ENCODE data around the gene ZBTB8OS.

Gene ZBTB8OS

DNA sequence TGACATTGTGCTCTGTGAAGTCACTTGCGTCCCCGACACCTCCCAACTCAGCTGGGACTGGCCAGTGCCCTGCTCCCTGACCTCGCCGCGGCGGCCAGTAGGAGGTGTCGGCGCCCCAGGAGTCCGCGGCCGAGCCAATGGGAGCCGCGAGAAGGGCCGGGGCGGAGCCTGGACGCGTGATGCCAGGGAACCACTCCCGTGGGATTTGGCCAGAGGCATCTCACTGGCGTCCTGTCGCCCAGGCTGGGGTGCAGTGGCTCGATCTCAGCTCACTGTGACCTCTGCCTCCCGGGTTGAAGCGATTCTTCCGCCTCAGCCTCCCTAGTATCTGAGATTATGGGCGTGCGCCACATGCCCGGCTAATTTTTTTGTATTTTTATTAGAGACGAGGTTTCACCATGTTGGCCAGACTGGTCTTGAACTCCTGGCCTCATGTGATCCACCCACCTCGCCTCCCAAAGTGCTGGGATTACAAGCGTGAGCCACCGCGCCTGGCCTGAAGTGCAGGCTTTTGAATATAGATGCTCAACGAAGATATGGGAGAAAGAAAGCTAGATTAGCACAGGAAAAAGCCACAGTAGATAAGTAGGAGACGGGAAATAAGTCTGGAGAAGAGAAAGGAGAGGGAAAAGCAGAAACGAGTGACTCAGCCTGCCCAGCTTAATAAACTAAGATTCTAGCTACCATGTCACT, 38.0 kb downstream of the ZBTB8OS start:
- no peak for TF ChIP-seq EZH2phosphoT487 (IDR thresholded peaks at IDR 0.05; ENCODE audit: low read depth)
- TF ChIP-seq, protein P1, sequence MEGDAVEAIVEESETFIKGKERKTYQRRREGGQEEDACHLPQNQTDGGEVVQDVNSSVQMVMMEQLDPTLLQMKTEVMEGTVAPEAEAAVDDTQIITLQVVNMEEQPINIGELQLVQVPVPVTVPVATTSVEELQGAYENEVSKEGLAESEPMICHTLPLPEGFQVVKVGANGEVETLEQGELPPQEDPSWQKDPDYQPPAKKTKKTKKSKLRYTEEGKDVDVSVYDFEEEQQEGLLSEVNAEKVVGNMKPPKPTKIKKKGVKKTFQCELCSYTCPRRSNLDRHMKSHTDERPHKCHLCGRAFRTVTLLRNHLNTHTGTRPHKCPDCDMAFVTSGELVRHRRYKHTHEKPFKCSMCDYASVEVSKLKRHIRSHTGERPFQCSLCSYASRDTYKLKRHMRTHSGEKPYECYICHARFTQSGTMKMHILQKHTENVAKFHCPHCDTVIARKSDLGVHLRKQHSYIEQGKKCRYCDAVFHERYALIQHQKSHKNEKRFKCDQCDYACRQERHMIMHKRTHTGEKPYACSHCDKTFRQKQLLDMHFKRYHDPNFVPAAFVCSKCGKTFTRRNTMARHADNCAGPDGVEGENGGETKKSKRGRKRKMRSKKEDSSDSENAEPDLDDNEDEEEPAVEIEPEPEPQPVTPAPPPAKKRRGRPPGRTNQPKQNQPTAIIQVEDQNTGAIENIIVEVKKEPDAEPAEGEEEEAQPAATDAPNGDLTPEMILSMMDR (IDR thresholded peaks at IDR 0.05; ENCODE audit: low read depth, low read length), result no peak
- Histone ChIP-seq H2AFZ (ENCODE audit: low read depth, low read length) (no peak overlapping the region), H3K27me3 (ENCODE audit: low read depth, low read length) (no peaks in the 10 kb centered on the region), H3K36me3 (replicated peaks; ENCODE audit: low read depth, low read length) (no peaks in the 10 kb centered on the region), H3K4me2 (ENCODE audit: low read length) (no peak overlapping the region), H3K4me1 (ENCODE audit: low read length) (peaks cover 16% of the 10 kb centered on the region), H3K9ac (ENCODE audit: low read length) (no peak overlapping the region), H3K27ac (ENCODE audit: low read length) (no peak overlapping the region), H3K4me3 (ENCODE audit: low read length) (no peak overlapping the region), H3K9me3 (ENCODE audit: insufficient read depth, low read length) (no peaks in the 10 kb centered on the region), H4K20me1 (ENCODE audit: insufficient read depth, low read length) (no peaks in the 10 kb centered on the region), H3K79me2 (ENCODE audit: low read length) (no peaks in the 10 kb centered on the region)

- H3K9ac ChIP-seq (ENCODE audit: low read length), result no peak overlapping the region
- H3K27ac ChIP-seq (ENCODE audit: low read length), result no peak overlapping the region
- H4K20me1 ChIP-seq (ENCODE audit: insufficient read depth, low read length), result no peaks in the 10 kb centered on the region
- no peak overlapping the region for H3K4me3 ChIP-seq (ENCODE audit: low read length)
- H3K9me3 ChIP-seq (ENCODE audit: insufficient read depth, low read length), result no peaks in the 10 kb centered on the region
- H2AFZ ChIP-seq (ENCODE audit: low read depth, low read length), result no peak overlapping the region
- H3K4me1 ChIP-seq (ENCODE audit: low read length), result peaks cover 18% of the 10 kb centered on the region
- H3K27me3 ChIP-seq (ENCODE audit: low read depth, low read length), result no peaks in the 10 kb centered on the region
- no peaks in the 10 kb centered on the region for H3K36me3 ChIP-seq (replicated peaks; ENCODE audit: low read depth, low read length)
- no peaks in the 10 kb centered on the region for H3K79me2 ChIP-seq (ENCODE audit: low read length)
- TF ChIP-seq, protein P1 (IDR thresholded peaks at IDR 0.05; ENCODE audit: low read depth, low read length), result no peak
- H3K4me2 ChIP-seq (ENCODE audit: low read length), result no peak overlapping the region
These were observed 38.5 kb downstream of the ZBTB8OS start for GRCh38 chr1:32611859-32612188.

- Histone ChIP-seq H3K4me3 (ENCODE audit: low read length) (no peak overlapping the region), H3K36me3 (replicated peaks; ENCODE audit: low read depth, low read length) (no peaks in the 10 kb centered on the region), H3K27ac (ENCODE audit: low read length) (no peak overlapping the region), H3K4me2 (ENCODE audit: low read length) (no peak overlapping the region; the same call in 1 of the 2 replicates), H2AFZ (ENCODE audit: low read depth, low read length) (no peak overlapping the region), H3K9ac (ENCODE audit: low read length) (no peak overlapping the region), H3K79me2 (ENCODE audit: low read length) (no peaks in the 10 kb centered on the region), H3K9me3 (ENCODE audit: insufficient read depth, low read length) (no peaks in the 10 kb centered on the region), H3K27me3 (ENCODE audit: low read depth, low read length) (no peaks in the 10 kb centered on the region), H4K20me1 (ENCODE audit: insufficient read depth, low read length) (no peaks in the 10 kb centered on the region), H3K4me1 (ENCODE audit: low read length) (peaks cover 21% of the 10 kb centered on the region)
- TF ChIP-seq EZH2phosphoT487 (IDR thresholded peaks at IDR 0.05; ENCODE audit: low read depth), result no peak
- TF ChIP-seq, protein P1 (IDR thresholded peaks at IDR 0.05; ENCODE audit: low read depth, low read length), result no peak
These were observed 41.2 kb downstream of the ZBTB8OS start for GRCh38 chr1:32609180-32609579.

DNA sequence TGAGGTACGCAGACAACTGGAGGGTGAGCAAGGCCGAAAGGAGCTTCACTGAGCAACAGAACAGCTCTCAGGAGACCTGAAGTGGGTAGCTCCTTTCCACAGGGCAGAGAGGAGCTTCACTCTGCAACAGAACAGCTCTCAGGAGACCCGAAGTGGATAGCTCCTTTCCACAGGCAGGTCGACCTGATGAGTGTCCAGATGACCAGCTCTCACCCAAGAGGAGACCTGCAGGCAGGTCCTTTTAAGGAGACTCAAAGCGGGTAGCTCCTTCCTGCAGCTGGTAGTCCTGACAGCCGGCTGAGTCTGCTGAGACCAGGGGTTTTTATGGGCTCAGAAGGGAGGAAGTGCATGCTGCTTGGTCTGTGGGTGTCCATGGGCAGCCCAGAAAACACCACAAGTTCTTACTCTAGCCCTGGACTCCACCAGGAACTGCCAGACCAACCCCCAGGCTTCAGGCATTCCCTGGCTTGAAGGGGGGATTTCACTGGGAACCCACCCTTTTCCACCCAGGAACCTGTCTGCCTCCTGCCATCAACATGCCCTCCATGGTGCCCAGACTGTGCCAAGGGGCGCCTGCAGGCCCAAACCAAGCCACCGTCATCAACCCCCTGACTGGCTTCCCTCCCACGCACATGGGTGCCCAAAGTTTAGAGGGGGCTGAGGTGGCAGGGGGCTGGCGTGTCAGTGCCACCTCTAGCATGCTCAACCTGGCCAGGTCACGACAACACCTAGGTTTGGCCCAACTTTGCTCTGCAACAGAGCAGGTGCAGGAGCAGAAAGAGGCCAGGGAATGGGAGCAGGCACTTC, 43.6 kb downstream of the ZBTB8OS start:
- no peaks in the 10 kb centered on the region for H3K36me3 ChIP-seq (replicated peaks; ENCODE audit: low read depth, low read length)
- no peaks in the 10 kb centered on the region for H3K27me3 ChIP-seq (ENCODE audit: low read depth, low read length)
- H2AFZ ChIP-seq (ENCODE audit: low read depth, low read length), result no peak overlapping the region
- H3K9ac ChIP-seq (ENCODE audit: low read length), result no peak overlapping the region
- TF ChIP-seq, protein P1 (IDR thresholded peaks at IDR 0.05; ENCODE audit: low read depth, low read length), result no peak
- TF ChIP-seq EZH2phosphoT487 (IDR thresholded peaks at IDR 0.05; ENCODE audit: low read depth), result no peak
- H3K9me3 ChIP-seq (ENCODE audit: insufficient read depth, low read length), result no peaks in the 10 kb centered on the region
- peaks cover 21% of the 10 kb centered on the region for H3K4me1 ChIP-seq (ENCODE audit: low read length)
- H3K27ac ChIP-seq (ENCODE audit: low read length), result no peak overlapping the region
- no peak overlapping the region for H3K4me3 ChIP-seq (ENCODE audit: low read length)
- no peaks in the 10 kb centered on the region for H3K79me2 ChIP-seq (ENCODE audit: low read length)
- no peaks in the 10 kb centered on the region for H4K20me1 ChIP-seq (ENCODE audit: insufficient read depth, low read length)
- no peak overlapping the region for H3K4me2 ChIP-seq (ENCODE audit: low read length)

Data from OCI-LY3 (cell line).